ENCODE results near the gene HOXC5. TPM values are rescaled to one million over a fixed set of nuclear protein-coding genes. Genes with fewer than 3 reads are reported as not detected.

The HOXC5 gene
- total and polyA plus RNA-seq, 4 donors, result not detected

DNA sequence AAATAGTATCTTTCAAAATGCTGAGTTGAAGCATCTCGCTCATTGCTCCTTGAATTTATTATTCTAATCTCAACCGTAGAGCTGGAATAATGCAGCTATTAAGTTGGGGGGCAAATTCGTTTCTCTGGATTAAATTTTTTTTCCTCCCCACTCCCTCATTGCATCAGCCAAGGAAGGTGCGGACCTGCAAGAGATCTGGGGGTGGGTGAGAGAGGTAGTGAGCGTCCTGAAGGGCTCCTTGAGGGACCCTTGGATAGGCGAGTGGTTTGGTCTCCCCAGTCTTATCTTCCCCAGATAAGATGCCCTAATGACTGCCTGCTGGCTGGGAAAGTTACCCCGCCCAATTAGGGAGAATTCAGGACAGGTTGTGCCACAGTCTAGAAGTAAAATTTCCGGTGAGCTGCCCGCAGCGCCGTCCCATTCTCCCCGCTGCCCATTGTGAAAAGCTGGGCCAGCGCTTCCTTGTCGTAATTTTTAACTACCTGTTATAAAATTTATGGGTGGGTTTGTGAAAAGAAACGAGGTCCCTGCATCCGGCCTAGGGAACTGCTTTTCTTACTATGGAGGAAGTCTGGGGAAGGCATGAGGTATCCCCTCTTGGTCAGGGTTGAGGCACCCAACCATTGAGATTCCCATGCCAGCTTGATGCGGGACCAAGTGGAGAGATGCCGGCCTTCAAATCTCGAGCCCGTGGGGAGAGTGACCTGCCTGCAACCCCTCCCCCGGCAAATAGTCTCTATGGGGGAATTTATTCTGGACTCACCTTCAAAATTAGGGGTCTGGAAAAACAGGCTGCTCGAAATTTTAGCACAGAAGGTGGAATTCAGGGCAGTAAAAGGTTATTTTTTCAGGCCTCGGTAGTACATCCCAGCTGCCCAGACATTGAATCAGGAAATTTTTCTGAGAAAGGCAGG, 17.6 kb upstream of the HOXC5 start:
- peaks cover 3 to 16% (median 11%) of the 10 kb centered on the region in 4 donors for H3K4me1 ChIP-seq (ENCODE audit: control insufficient read depth in 4 of 4, insufficient read depth in 4 of 4, low read length in 3 of 4)
- H3K27me3 ChIP-seq (ENCODE audit: control insufficient read depth in 4 of 4, insufficient read depth in 4 of 4, low read length in 3 of 4), result peaks cover 6 to 57% (median 20%) of the 10 kb centered on the region in 4 donors
- H3K27ac ChIP-seq (ENCODE audit: low read depth in 1 of 2, low read length in 2 of 2), result no peak overlapping the region
- no peak overlapping the region for H3K9ac ChIP-seq (ENCODE audit: low read depth in 1 of 2, low read length in 2 of 2)
- 7% methylated on average over 23 of the region's 23 CpGs for WGBS
- peaks cover 0 to 5% (median 0%) of the 10 kb centered on the region in 4 donors for H3K9me3 ChIP-seq (ENCODE audit: control insufficient read depth in 4 of 4, low read length in 3 of 4)
- no peak overlapping the region for H3K4me3 ChIP-seq (ENCODE audit: low read depth in 1 of 3, low read length in 3 of 3)
- H3K36me3 ChIP-seq (ENCODE audit: control insufficient read depth in 4 of 4, insufficient read depth in 3 of 4, low read depth in 1 of 4, low read length in 3 of 4), result no peaks in the 10 kb centered on the region
- no peak for DNase-seq (ENCODE audit: low spot score)
- no peak for TF ChIP-seq RXRA (IDR thresholded peaks at IDR 0.05)
- TF ChIP-seq FOXA1 (IDR thresholded peaks at IDR 0.05), result no peak
- no peak for TF ChIP-seq EGR1 (IDR thresholded peaks at IDR 0.05; ENCODE audit: low read depth in 2 of 2)
- TF ChIP-seq GABPA (IDR thresholded peaks at IDR 0.05 in 1 of 2, conservative IDR thresholded peaks at IDR 0.05 in 1 of 2), result no peak
- TF ChIP-seq, protein P1, sequence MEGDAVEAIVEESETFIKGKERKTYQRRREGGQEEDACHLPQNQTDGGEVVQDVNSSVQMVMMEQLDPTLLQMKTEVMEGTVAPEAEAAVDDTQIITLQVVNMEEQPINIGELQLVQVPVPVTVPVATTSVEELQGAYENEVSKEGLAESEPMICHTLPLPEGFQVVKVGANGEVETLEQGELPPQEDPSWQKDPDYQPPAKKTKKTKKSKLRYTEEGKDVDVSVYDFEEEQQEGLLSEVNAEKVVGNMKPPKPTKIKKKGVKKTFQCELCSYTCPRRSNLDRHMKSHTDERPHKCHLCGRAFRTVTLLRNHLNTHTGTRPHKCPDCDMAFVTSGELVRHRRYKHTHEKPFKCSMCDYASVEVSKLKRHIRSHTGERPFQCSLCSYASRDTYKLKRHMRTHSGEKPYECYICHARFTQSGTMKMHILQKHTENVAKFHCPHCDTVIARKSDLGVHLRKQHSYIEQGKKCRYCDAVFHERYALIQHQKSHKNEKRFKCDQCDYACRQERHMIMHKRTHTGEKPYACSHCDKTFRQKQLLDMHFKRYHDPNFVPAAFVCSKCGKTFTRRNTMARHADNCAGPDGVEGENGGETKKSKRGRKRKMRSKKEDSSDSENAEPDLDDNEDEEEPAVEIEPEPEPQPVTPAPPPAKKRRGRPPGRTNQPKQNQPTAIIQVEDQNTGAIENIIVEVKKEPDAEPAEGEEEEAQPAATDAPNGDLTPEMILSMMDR (IDR thresholded peaks at IDR 0.05; ENCODE audit: low read depth, low read length, missing input control), result no peak
- TF ChIP-seq HNF4G (IDR thresholded peaks at IDR 0.05), result no peak
- TF ChIP-seq HNF4A (conservative IDR thresholded peaks at IDR 0.05), result no peak
- no peak for TF ChIP-seq YY1 (IDR thresholded peaks at IDR 0.05)
- no peak for TF ChIP-seq NR2F2 (IDR thresholded peaks at IDR 0.05)
- TF ChIP-seq, protein P2, sequence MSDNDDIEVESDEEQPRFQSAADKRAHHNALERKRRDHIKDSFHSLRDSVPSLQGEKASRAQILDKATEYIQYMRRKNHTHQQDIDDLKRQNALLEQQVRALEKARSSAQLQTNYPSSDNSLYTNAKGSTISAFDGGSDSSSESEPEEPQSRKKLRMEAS (IDR thresholded peaks at IDR 0.05), result no peak
- TF ChIP-seq TAF1 (conservative IDR thresholded peaks at IDR 0.05), result no peak
- no peak for TF ChIP-seq JUND (IDR thresholded peaks at IDR 0.05)
- TF ChIP-seq SP1 (IDR thresholded peaks at IDR 0.05), result no peak
- TF ChIP-seq, protein P3, sequence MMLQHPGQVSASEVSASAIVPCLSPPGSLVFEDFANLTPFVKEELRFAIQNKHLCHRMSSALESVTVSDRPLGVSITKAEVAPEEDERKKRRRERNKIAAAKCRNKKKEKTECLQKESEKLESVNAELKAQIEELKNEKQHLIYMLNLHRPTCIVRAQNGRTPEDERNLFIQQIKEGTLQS (IDR thresholded peaks at IDR 0.05), result no peak
- no peak for TF ChIP-seq FOXA2 (IDR thresholded peaks at IDR 0.05)
- no peak for TF ChIP-seq RAD21 (IDR thresholded peaks at IDR 0.05)
- TF ChIP-seq, protein P4, sequence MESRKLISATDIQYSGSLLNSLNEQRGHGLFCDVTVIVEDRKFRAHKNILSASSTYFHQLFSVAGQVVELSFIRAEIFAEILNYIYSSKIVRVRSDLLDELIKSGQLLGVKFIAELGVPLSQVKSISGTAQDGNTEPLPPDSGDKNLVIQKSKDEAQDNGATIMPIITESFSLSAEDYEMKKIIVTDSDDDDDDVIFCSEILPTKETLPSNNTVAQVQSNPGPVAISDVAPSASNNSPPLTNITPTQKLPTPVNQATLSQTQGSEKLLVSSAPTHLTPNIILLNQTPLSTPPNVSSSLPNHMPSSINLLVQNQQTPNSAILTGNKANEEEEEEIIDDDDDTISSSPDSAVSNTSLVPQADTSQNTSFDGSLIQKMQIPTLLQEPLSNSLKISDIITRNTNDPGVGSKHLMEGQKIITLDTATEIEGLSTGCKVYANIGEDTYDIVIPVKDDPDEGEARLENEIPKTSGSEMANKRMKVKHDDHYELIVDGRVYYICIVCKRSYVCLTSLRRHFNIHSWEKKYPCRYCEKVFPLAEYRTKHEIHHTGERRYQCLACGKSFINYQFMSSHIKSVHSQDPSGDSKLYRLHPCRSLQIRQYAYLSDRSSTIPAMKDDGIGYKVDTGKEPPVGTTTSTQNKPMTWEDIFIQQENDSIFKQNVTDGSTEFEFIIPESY (IDR thresholded peaks at IDR 0.05), result no peak

DNA sequence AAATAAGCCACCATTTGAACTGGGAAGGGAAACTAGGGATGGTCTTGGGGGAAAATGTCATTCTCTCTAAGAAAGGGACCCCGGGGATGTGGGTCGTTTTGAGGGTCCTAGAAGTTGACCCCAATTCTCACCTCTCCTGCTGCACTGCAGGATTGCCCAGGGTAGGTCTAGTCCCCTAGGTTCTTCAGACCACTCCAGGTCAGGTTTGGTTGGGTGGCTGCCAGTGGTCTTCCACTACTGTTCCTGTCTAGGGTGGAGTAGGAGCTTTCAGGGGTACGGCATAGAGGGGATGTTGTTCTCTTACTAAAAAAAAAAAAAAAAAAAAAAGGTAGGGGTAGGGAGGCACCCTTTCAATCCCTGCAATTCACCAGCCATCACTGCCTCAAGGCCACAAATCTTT, 16.8 kb upstream of the HOXC5 start:
- Histone ChIP-seq H3K27me3 (ENCODE audit: control insufficient read depth in 4 of 4, insufficient read depth in 4 of 4, low read length in 3 of 4) (peaks cover 6 to 59% (median 18%) of the 10 kb centered on the region in 4 donors), H3K9me3 (ENCODE audit: control insufficient read depth in 4 of 4, low read length in 3 of 4) (peaks cover 0 to 5% (median 0%) of the 10 kb centered on the region in 4 donors), H3K4me3 (ENCODE audit: low read depth in 1 of 3, low read length in 3 of 3) (no peak overlapping the region), H3K4me1 (ENCODE audit: control insufficient read depth in 4 of 4, insufficient read depth in 4 of 4, low read length in 3 of 4) (peaks cover 3 to 16% (median 11%) of the 10 kb centered on the region in 4 donors), H3K36me3 (ENCODE audit: control insufficient read depth in 4 of 4, insufficient read depth in 3 of 4, low read depth in 1 of 4, low read length in 3 of 4) (no peaks in the 10 kb centered on the region), H3K9ac (ENCODE audit: low read depth in 1 of 2, low read length in 2 of 2) (no peak overlapping the region), H3K27ac (ENCODE audit: low read depth in 1 of 2, low read length in 2 of 2) (no peak overlapping the region)
- no peak for DNase-seq (ENCODE audit: low spot score)
- WGBS, result 23% methylated on average over 3 of the region's 3 CpGs
- TF ChIP-seq EGR1 (IDR thresholded peaks at IDR 0.05; ENCODE audit: low read depth in 2 of 2), result no peak
- no peak for TF ChIP-seq SP1 (IDR thresholded peaks at IDR 0.05)
- TF ChIP-seq, protein P3 (IDR thresholded peaks at IDR 0.05), result no peak
- TF ChIP-seq YY1 (IDR thresholded peaks at IDR 0.05), result no peak
- TF ChIP-seq FOXA2 (IDR thresholded peaks at IDR 0.05), result no peak
- no peak for TF ChIP-seq JUND (IDR thresholded peaks at IDR 0.05)
- no peak for TF ChIP-seq GABPA (IDR thresholded peaks at IDR 0.05 in 1 of 2, conservative IDR thresholded peaks at IDR 0.05 in 1 of 2)
- TF ChIP-seq, protein P5, sequence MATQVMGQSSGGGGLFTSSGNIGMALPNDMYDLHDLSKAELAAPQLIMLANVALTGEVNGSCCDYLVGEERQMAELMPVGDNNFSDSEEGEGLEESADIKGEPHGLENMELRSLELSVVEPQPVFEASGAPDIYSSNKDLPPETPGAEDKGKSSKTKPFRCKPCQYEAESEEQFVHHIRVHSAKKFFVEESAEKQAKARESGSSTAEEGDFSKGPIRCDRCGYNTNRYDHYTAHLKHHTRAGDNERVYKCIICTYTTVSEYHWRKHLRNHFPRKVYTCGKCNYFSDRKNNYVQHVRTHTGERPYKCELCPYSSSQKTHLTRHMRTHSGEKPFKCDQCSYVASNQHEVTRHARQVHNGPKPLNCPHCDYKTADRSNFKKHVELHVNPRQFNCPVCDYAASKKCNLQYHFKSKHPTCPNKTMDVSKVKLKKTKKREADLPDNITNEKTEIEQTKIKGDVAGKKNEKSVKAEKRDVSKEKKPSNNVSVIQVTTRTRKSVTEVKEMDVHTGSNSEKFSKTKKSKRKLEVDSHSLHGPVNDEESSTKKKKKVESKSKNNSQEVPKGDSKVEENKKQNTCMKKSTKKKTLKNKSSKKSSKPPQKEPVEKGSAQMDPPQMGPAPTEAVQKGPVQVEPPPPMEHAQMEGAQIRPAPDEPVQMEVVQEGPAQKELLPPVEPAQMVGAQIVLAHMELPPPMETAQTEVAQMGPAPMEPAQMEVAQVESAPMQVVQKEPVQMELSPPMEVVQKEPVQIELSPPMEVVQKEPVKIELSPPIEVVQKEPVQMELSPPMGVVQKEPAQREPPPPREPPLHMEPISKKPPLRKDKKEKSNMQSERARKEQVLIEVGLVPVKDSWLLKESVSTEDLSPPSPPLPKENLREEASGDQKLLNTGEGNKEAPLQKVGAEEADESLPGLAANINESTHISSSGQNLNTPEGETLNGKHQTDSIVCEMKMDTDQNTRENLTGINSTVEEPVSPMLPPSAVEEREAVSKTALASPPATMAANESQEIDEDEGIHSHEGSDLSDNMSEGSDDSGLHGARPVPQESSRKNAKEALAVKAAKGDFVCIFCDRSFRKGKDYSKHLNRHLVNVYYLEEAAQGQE (IDR thresholded peaks at IDR 0.05), result no peak
- TF ChIP-seq, protein P4 (IDR thresholded peaks at IDR 0.05), result no peak
- TF ChIP-seq, protein P2 (IDR thresholded peaks at IDR 0.05), result no peak
- TF ChIP-seq FOXA1 (IDR thresholded peaks at IDR 0.05), result no peak

Data from liver (tissue), 9 donors.